Naive B cell (primary cell): ENCODE data around the gene SLC27A6. TPM values are rescaled to one million over a fixed set of nuclear protein-coding genes. Genes with fewer than 3 reads are reported as not detected.
"Not testable (repeated sequence)": the region's sequence is repeated elsewhere in the genome, so short reads cannot be mapped to it uniquely, and the experiment has no call there.

Experiments
- ATAC-seq, 2 donors: fragments of 150-1000 bp; cut with Tn5 transposase; 2 replicates each; pipeline ENCODE4 v1.10.0; 2021; ENCODE audit warnings: low read depth in 2 of 2, mild to moderate bottlenecking in 2 of 2, moderate library complexity in 2 of 2
- DNase-seq: peaks from one replicate; pipeline ENCODE4 v3.0.0; 2022
- H3K27ac Mint-ChIP-seq, 6 donors: one replicate each; pipeline ENCODE4 v1.8.0; 2020 to 2022; ENCODE audit warnings: mild to moderate bottlenecking in 6 of 6, mixed read lengths in 6 of 6, moderate library complexity in 5 of 6, inconsistent platforms in 2 of 6
- H3K27me3 Mint-ChIP-seq, 3 donors: one replicate each; pipeline ENCODE4 v1.8.0; 2021 to 2022; ENCODE audit warnings: mixed read lengths in 3 of 3, mild to moderate bottlenecking in 1 of 3
- H3K36me3 Mint-ChIP-seq, 2 donors: one replicate each; pipeline ENCODE4 v1.8.0; 2020 to 2022; ENCODE audit warnings: mixed read lengths in 2 of 2, inconsistent platforms in 1 of 2, mild to moderate bottlenecking in 1 of 2
- H3K4me1 Mint-ChIP-seq, 3 donors: one replicate each; pipeline ENCODE4 v1.8.0; 2020 to 2022; ENCODE audit warnings: mixed read lengths in 3 of 3, inconsistent platforms in 1 of 3, mild to moderate bottlenecking in 1 of 3, moderate library complexity in 1 of 3
- H3K4me3 Mint-ChIP-seq, 8 donors: one replicate each; pipeline ENCODE4 v1.8.0; 2020 to 2022; ENCODE audit warnings: mild to moderate bottlenecking in 8 of 8, mixed read lengths in 8 of 8, moderate library complexity in 8 of 8, inconsistent platforms in 2 of 8
- H3K9me3 Mint-ChIP-seq, 7 donors: one replicate each; pipeline ENCODE4 v1.8.0; 2020 to 2022; ENCODE audit warnings: mixed read lengths in 7 of 7, mild to moderate bottlenecking in 5 of 7, inconsistent platforms in 2 of 7, moderate library complexity in 1 of 7
- polyA plus RNA-seq, 6 donors: library from polyadenylated mRNA; unstranded; fragments of 300-500 nt; fragmentation: Illumina TruSeq; gene quantifications; one replicate each; pipeline ENCODE4 v1.2.3, GENCODE V29; 2021; ENCODE audit warnings: low read depth in 6 of 6

SLC27A6 gene
- polyA plus RNA-seq, 6 donors from 2014 or later, result not detected

DNA sequence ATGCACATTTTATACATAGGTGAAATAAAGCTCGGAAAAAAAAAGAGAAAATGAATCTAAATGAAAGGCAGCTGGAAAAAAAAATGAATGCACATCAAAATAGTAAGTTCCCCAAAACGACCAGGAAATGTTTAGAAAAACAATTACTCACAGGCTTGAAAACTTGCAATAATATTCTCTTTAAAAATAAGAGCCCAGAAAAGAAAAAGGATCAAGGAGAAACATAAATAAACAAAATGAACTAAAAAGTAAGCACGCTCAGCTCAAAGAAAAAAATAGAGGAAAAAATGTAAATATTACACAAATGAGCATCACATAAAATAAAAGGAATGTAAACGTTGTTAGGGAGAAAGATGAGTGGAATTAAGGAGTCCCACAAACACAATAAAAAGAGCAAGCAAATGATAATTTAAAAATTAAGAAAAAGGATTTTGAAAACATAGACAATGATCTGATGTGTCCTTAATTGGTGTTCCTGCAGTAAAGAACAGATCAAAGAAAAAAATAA, 54.2 kb downstream of the SLC27A6 start:
- ATAC-seq, result no peak
- H3K27ac Mint-ChIP-seq, result no peak overlapping the region
- H3K36me3 Mint-ChIP-seq, result no peaks in the 10 kb centered on the region
- no peaks in the 10 kb centered on the region for H3K4me1 Mint-ChIP-seq
- H3K9me3 Mint-ChIP-seq, result no peaks in the 10 kb centered on the region
- H3K27me3 Mint-ChIP-seq, result no peaks in the 10 kb centered on the region
- DNase-seq, result no peak
- no peak overlapping the region for H3K4me3 Mint-ChIP-seq

DNA sequence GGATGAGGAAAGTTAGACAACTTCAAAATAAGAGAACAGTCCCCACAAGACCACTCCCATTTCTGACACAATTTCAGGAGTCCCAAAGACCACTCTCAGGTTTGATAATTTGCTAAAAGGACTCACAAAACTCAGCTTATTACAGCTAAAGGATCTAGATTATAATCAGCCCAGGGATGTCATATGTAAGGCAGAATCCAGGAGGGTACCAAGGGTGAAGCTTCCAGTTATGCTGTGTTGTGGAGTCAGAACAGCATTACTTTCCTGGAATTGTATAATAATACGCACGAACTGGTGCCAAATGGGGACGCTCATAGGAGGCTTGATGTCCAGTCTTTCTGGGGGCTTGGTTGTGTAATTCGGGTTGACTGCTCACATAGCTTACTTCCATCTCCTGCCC, 55.4 kb downstream of the SLC27A6 start:
- Mint-ChIP-seq H3K4me3 (no peak overlapping the region), H3K36me3 (no peaks in the 10 kb centered on the region), H3K27ac (no peak overlapping the region), H3K4me1 (no peaks in the 10 kb centered on the region), H3K27me3 (peaks cover 0 to 5% (median 0%) of the 10 kb centered on the region in 3 donors), H3K9me3 (peaks cover 0 to 1% (median 0%) of the 10 kb centered on the region in 7 donors)
- ATAC-seq (no peak), DNase-seq (no peak)

DNA sequence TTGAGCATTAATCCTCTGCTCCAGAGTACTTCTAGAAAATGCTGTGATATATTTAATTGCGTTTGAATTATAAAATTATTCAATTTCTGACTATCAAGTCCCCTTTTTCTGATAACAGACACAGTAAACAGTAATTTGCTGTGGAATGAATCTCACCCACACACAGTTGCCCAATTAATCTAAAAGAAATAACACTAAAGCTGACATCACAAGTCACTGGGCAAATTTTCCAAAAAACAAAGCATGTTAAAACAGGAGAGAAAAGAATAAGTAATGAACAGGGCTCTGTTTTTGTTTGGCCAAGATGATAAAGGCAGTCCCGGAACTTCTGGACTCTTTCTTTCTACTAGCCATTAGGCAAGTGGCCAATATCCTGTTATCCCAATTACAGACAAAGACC, 56.5 kb downstream of the SLC27A6 start:
- H3K27me3 Mint-ChIP-seq, result peaks cover 0 to 5% (median 0%) of the 10 kb centered on the region in 3 donors

DNA sequence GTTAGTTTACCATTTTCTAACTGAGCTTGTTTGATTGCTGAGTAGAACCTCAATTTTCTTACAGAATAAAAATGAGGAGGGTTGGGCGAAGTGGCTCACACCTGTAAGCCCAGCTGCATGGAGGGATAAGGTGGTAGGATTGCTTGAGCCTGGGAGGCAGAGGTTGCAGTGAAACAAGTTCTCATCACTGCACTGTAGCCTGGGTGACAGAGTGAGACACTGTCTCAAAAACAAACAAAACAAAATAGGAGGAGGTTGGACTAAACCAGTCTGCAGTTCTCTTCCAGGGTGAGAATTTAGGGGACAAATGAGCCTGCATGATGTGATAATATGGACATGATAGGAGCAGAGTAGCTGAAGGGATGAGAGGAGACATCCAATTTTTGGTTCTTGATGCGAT, 57.3 kb downstream of the SLC27A6 start:
- peaks cover 0 to 5% (median 0%) of the 10 kb centered on the region in 3 donors for H3K27me3 Mint-ChIP-seq
- H3K36me3 Mint-ChIP-seq, result no peaks in the 10 kb centered on the region
- no peak overlapping the region for H3K4me3 Mint-ChIP-seq
- no peak overlapping the region for H3K27ac Mint-ChIP-seq
- H3K9me3 Mint-ChIP-seq, result peaks cover 0 to 1% (median 0%) of the 10 kb centered on the region in 7 donors
- no peaks in the 10 kb centered on the region for H3K4me1 Mint-ChIP-seq
- ATAC-seq (no peak), DNase-seq (no peak)

More for the DNA sequence above, 56.5 kb downstream of the SLC27A6 start:
- DNase-seq, result no peak
- Mint-ChIP-seq H3K9me3 (peaks cover 0 to 1% (median 0%) of the 10 kb centered on the region in 7 donors), H3K4me1 (no peaks in the 10 kb centered on the region), H3K4me3 (no peak overlapping the region), H3K36me3 (no peaks in the 10 kb centered on the region), H3K27ac (no peak overlapping the region)
- ATAC-seq, result no peak

DNA sequence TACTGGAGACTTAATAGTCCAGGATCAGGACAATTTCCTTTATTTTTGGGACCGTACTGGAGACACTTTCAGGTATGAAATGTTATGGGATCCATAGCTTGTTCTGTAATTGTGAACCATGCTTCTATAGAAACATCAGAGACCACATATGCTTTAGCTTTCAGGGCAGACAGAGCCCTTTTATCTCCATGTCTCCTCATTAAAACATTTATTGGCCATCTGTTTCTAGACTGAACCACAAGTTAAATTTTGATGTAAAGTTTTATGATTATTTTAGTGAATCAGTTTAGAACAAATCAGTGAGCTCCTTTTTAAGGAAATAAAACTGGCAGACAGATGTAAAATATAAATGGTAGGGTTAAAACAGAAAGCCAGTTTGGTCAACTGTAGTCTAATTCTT, 62.0 kb downstream of the SLC27A6 start:
- H3K36me3 Mint-ChIP-seq, result no peaks in the 10 kb centered on the region
- DNase-seq (no peak), ATAC-seq (no peak)
- H3K9me3 Mint-ChIP-seq, result peaks cover 0 to 1% (median 0%) of the 10 kb centered on the region in 7 donors
- H3K27ac Mint-ChIP-seq, result no peak overlapping the region
- H3K4me3 Mint-ChIP-seq, result no peak overlapping the region
- H3K27me3 Mint-ChIP-seq, result peaks cover 0 to 5% (median 0%) of the 10 kb centered on the region in 3 donors
- H3K4me1 Mint-ChIP-seq, result no peaks in the 10 kb centered on the region

DNA sequence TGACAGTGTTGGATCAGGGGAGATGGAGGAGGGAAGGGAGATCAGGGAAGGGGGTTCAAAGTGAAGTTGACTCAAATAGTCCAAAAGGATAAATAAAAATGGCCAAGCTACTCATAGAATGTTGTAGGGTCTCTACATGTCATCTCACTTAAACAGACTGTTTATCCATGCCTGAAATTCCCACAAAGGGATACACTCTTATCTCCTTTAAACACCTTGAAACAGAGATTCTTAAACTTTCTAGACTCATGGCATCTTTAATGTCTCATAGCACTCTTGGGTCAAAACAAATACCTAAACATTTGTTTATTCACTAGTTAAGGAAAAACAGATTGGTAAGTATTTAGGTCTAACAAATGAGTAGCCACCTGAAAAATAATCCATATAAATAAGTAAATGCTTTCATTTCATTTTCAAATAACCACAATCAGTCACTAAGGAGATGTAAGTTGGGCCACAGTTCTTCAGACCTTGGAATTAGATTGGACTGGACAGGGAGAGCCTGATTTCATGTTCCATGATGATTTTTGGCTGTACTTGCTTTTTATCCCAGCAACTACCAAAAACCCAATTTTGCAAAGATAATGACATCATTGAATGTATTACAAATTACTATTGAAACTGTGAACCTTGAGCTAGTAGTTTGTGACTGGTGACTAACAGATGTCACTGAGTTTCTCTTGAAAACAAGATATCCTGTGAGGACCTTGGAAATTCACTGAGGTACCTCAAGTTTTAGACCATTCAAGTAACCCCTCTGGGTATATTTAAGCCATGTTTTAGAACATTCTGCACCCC, 66.8 kb downstream of the SLC27A6 start:
- ATAC-seq (no peak), DNase-seq (no peak)
- Mint-ChIP-seq H3K27me3 (peaks cover 0 to 6% (median 0%) of the 10 kb centered on the region in 3 donors), H3K27ac (no peak overlapping the region), H3K9me3 (peaks cover 0 to 7% (median 0%) of the 10 kb centered on the region in 7 donors), H3K4me3 (no peak overlapping the region), H3K4me1 (no peaks in the 10 kb centered on the region), H3K36me3 (no peaks in the 10 kb centered on the region)

DNA sequence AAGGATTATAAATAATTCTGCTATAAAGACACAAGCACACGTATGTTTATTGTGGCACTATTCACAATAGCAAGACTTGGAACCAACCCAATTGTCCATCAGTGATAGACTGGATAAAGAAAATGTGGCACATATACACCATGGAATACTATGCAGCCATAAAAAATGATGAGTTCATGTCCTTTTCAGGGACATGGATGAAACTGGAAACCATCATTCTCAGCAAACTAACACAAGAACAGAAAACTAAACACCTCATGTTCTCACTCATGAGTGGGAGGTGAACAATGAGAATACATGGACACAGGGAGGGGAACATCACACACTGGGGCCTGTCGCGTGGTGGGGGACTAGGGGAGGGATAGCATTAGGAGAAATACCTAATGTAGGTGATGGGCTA, 71.0 kb downstream of the SLC27A6 start:
- H3K4me3 Mint-ChIP-seq, H3K27ac Mint-ChIP-seq, H3K4me1 Mint-ChIP-seq, DNase-seq, H3K9me3 Mint-ChIP-seq, H3K36me3 Mint-ChIP-seq, ATAC-seq, H3K27me3 Mint-ChIP-seq: not testable (repeated sequence)

DNA sequence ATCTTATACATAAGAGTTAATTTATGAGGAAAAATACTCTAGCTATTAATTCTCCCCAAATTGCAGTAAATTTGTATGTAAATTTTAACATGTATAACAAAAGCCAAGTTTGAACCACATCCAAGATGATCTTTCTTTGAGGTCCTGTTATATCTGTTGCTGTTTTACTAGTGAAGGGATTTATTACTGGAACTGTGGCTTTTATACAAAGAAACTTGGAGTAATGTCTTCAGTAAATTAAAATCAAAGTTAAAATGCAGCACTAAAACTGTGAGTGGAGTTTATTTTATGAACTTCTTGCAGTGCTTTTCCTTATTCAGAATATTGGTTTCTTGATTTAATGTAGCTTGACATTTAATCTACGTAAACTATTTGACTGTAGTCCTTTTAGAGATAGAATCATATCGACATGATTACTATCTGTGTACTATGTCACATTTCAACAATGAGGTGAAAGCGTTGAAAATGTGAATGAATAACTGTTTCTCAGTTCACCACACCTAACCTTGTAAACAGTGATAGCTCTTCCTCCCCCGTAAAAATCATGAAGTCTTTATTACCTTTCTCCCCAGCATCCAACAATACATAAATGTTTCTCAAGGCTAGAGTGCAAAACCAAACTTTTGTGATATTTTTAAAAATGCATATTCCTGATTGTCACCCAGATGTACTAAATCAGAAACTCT, 76.1 kb downstream of the SLC27A6 start:
- no peak overlapping the region for H3K27ac Mint-ChIP-seq
- H3K27me3 Mint-ChIP-seq, result no peaks in the 10 kb centered on the region
- H3K4me3 Mint-ChIP-seq, result no peak overlapping the region
- ATAC-seq (no peak), DNase-seq (no peak)
- H3K4me1 Mint-ChIP-seq, result no peaks in the 10 kb centered on the region
- H3K9me3 Mint-ChIP-seq, result peaks cover 11 to 34% (median 21%) of the 10 kb centered on the region in 7 donors
- peaks cover 4 to 10% of the 10 kb centered on the region in 2 donors for H3K36me3 Mint-ChIP-seq

DNA sequence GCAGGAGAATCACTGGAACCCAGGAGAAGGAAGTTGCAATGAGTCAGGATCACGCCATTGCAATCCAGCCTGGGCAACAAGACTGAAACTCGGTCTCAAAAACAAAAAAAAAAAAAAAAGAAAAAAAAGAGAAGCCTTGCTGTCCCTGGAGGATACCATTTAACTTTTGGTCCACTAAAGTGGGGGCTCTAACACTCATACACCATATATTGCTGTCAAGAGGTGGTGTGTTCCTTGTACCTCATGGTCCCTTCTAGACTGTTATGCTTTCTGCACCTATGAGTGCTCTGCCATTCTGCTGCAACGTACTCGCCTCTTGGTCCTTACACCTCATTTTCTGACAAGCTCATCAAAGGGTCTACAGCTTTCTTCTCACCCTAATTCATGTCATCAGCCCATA, 77.0 kb downstream of the SLC27A6 start:
- no peak overlapping the region for H3K4me3 Mint-ChIP-seq
- H3K27me3 Mint-ChIP-seq, result no peaks in the 10 kb centered on the region
- DNase-seq (no peak), ATAC-seq (no peak)
- H3K9me3 Mint-ChIP-seq, result peaks cover 11 to 34% (median 21%) of the 10 kb centered on the region in 7 donors
- no peak overlapping the region for H3K27ac Mint-ChIP-seq
- no peaks in the 10 kb centered on the region for H3K4me1 Mint-ChIP-seq
- peaks cover 4 to 10% of the 10 kb centered on the region in 2 donors for H3K36me3 Mint-ChIP-seq

DNA sequence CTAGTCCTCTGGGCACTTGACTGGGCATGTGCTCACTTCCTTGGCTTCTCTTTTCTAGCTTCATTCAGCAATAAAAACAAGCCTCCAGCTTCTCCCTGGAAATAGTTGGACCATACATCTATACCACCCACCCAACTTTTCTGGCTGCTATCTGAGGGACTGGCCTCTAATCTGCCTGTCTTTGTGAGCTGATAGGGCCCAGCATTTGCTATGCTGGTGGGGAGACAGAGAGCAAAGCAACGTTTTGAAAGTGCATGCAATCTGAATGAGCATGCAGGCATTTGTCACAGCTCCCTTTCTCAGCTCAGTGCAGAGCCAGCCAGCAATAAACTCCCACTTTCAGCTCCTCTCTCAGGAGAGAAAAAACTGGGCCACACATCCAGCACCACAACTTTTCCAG, 78.6 kb downstream of the SLC27A6 start:
- H3K27ac Mint-ChIP-seq, result no peak overlapping the region
- peaks cover 11 to 34% (median 21%) of the 10 kb centered on the region in 7 donors for H3K9me3 Mint-ChIP-seq
- DNase-seq, result no peak
- no peaks in the 10 kb centered on the region for H3K4me1 Mint-ChIP-seq
- no peak for ATAC-seq
- H3K36me3 Mint-ChIP-seq, result peaks cover 4 to 10% of the 10 kb centered on the region in 2 donors
- no peaks in the 10 kb centered on the region for H3K27me3 Mint-ChIP-seq
- no peak overlapping the region for H3K4me3 Mint-ChIP-seq

DNA sequence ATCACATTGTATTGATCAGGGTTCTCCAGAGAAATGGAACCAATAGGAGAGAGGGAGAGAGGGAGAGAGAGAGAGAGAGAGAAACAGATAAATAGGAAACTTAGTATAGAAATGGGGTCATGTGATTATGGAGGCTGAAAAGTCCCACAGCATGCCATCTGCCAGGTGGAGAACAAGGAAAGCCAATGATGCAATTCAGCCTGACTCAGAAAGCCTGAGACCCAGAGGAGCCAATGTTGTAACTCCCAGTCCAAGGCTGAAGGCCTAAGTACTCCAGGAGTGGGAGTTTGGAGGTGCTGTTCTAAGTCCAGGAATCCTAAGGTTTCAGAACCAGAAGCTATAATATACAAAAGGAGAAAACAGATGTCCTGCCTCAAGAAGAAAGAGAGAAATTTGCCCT, 80.9 kb downstream of the SLC27A6 start:
- Mint-ChIP-seq H3K27ac (no peak overlapping the region), H3K36me3 (peaks cover 4 to 10% of the 10 kb centered on the region in 2 donors), H3K4me3 (no peak overlapping the region), H3K4me1 (no peaks in the 10 kb centered on the region), H3K9me3 (peaks cover 11 to 34% (median 21%) of the 10 kb centered on the region in 7 donors), H3K27me3 (peaks cover 0 to 9% (median 0%) of the 10 kb centered on the region in 3 donors)
- DNase-seq, result no peak
- ATAC-seq, result no peak

DNA sequence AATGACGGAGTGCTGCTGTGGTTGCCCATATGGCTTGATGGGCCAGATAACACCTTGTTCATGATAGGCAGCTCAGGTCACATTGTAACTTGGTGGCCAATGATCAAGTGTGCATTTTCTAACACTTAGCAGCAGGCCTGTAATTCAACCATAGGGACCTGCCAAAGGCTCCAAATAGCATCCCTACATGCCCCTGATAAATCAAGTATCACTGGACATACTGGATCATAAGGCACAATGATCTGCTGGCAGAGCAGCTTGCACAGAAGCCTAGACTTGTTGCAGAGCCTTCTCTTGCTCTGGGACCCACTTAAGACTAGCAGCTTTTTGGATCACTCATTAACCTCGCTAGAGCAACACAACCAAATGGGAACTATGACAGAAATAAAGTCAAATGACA, 83.2 kb downstream of the SLC27A6 start:
- ATAC-seq, result no peak

DNA sequence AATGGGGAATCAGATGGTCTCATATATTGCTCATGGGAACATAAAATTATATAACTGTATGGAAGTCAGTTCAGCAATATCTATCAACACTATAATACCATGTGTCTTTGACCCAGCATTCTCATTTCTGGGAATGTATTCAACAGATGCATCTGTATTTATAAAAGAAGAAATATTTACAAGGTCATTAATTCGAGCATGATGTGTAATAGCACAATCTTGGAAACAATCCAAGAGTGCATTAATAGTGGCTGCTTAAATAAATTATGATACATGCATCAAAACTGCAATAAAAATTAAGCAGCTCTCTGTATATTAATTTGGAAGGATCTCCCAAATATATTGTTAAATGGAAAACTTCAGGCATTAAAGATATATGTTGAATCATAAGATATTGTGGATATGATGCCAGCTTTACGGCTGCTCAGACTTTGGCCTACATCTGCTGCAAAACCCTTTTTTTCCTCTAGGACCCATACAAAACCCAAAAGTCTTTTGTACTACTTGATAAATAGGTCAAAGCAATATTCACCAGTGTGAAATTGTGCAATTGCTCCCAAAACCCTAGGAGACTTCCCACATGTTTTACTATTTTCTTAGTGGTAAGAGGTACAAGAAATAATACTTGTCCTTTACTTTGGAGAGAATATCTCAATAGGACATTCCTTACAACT, 84.0 kb downstream of the SLC27A6 start:
- ATAC-seq (no peak), DNase-seq (no peak)
- H3K36me3 Mint-ChIP-seq, result peaks cover 2 to 7% of the 10 kb centered on the region in 2 donors
- H3K27me3 Mint-ChIP-seq, result peaks cover 0 to 10% (median 0%) of the 10 kb centered on the region in 3 donors
- H3K4me1 Mint-ChIP-seq, result no peaks in the 10 kb centered on the region
- H3K9me3 Mint-ChIP-seq, result peaks cover 7 to 20% (median 14%) of the 10 kb centered on the region in 7 donors
- H3K4me3 Mint-ChIP-seq, result no peak overlapping the region
- no peak overlapping the region for H3K27ac Mint-ChIP-seq

More for the DNA sequence above, 83.2 kb downstream of the SLC27A6 start:
- Mint-ChIP-seq H3K4me1 (no peaks in the 10 kb centered on the region), H3K27ac (no peak overlapping the region), H3K9me3 (peaks cover 9 to 25% (median 17%) of the 10 kb centered on the region in 7 donors), H3K4me3 (no peak overlapping the region), H3K27me3 (peaks cover 0 to 10% (median 0%) of the 10 kb centered on the region in 3 donors), H3K36me3 (peaks cover 4 to 10% of the 10 kb centered on the region in 2 donors)
- DNase-seq, result no peak
